Ovary (tissue), 3 donors: ENCODE measurements around the gene MKX.

Experiments
- EP300 ChIP-seq: sonication (generic); formaldehyde crosslinking; IDR thresholded peaks from one replicate; pipeline ENCODE4 v1.6.1; 2017; ENCODE audit warnings: antibody characterized with exemption
- POLR2A ChIP-seq: fragments of 450-650 bp; IDR thresholded peaks from one replicate; pipeline ENCODE4 v1.6.1; 2017; ENCODE audit warnings: antibody characterized with exemption, mild to moderate bottlenecking, moderate library complexity
- TF ChIP-seq, protein P1 (sequence below), 3 donors: fragments of 450-650 bp in 2 of 3; fragments of 200-600 bp in 1 of 3; IDR thresholded peaks; one replicate each; pipeline versions ENCODE4 v1.5.1 to v1.8.0; 2016 to 2022; ENCODE audit warnings: antibody characterized with exemption in 3 of 3, mild to moderate bottlenecking in 1 of 3
- donor health status: DM: no; HTN: no; CAD: no.

DNA sequence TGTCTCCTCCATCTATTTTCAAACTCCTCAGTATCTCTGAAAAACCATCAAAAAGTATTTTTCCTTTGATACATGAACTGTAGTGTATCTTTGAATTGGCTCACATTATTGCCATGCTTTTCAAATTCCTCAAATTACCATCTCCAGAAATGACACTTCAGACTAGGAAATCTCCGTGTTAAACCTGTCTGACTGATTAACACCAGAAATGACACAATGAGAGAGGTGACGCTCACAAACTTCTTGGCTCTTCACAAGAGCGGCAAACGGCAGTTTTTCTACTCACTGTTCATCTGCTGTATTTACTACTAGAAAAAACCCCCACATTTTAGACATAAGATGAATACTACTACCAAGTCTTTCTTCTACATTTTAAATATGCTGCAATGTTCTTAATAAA is 56.6 kb downstream of the MKX start:
- TF ChIP-seq, protein P1, sequence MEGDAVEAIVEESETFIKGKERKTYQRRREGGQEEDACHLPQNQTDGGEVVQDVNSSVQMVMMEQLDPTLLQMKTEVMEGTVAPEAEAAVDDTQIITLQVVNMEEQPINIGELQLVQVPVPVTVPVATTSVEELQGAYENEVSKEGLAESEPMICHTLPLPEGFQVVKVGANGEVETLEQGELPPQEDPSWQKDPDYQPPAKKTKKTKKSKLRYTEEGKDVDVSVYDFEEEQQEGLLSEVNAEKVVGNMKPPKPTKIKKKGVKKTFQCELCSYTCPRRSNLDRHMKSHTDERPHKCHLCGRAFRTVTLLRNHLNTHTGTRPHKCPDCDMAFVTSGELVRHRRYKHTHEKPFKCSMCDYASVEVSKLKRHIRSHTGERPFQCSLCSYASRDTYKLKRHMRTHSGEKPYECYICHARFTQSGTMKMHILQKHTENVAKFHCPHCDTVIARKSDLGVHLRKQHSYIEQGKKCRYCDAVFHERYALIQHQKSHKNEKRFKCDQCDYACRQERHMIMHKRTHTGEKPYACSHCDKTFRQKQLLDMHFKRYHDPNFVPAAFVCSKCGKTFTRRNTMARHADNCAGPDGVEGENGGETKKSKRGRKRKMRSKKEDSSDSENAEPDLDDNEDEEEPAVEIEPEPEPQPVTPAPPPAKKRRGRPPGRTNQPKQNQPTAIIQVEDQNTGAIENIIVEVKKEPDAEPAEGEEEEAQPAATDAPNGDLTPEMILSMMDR (IDR thresholded peaks at IDR 0.05), result no peak
- no peak for TF ChIP-seq POLR2A
- no peak for TF ChIP-seq EP300
